ENCODE results near the gene CACNB2.

DNA sequence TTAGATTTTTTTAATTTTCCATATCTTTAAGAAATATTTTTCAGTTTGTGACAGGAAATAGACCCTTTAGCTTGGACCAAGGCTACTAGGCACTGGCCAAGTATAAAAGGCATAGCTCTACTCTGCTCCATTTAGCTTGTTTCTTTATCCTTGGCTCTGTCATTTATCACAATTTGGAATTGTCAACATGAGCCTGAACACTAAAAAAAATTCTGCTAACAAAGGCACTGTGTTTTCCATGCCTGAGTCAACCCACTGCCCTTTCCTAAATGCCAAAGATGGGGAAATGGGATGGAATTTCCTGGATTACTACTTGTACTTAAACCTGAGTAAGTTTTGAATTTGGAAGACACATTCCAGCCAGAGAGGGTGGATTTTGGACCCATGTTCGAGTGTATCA lies 382.8 kb downstream of the CACNB2 start:
- TF ChIP-seq, protein P1, sequence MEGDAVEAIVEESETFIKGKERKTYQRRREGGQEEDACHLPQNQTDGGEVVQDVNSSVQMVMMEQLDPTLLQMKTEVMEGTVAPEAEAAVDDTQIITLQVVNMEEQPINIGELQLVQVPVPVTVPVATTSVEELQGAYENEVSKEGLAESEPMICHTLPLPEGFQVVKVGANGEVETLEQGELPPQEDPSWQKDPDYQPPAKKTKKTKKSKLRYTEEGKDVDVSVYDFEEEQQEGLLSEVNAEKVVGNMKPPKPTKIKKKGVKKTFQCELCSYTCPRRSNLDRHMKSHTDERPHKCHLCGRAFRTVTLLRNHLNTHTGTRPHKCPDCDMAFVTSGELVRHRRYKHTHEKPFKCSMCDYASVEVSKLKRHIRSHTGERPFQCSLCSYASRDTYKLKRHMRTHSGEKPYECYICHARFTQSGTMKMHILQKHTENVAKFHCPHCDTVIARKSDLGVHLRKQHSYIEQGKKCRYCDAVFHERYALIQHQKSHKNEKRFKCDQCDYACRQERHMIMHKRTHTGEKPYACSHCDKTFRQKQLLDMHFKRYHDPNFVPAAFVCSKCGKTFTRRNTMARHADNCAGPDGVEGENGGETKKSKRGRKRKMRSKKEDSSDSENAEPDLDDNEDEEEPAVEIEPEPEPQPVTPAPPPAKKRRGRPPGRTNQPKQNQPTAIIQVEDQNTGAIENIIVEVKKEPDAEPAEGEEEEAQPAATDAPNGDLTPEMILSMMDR (IDR thresholded peaks at IDR 0.05): no peak
- TF ChIP-seq EZH2 (IDR thresholded peaks at IDR 0.05): no peak
- no peak for TF ChIP-seq EZH2phosphoT487 (IDR thresholded peaks at IDR 0.05)

All from neural progenitor cell (in vitro differentiated cells).